CD14-positive monocyte (primary cell): ENCODE measurements around the gene PER1. TPM values are rescaled to one million over a fixed set of nuclear protein-coding genes. Genes with fewer than 3 reads are reported as not detected.
A peak's percentile ranks its signal among the peaks of the same experiment; 100 is the strongest.

Experiments used
- DNase-seq, 3 donors: peaks; one replicate each; pipeline ENCODE4 v3.0.0-alpha.2; 2011 to 2022
- H2AFZ ChIP-seq: 2 replicates; pipeline ENCODE4 v1.6.0; 2012; ENCODE audit warnings: mild to moderate bottlenecking, low read depth, low read length, inconsistent platforms; ENCODE audit not compliant: insufficient read depth, poor library complexity, severe bottlenecking
- H3K27ac ChIP-seq, 2 donors: 1 replicate in 1 of 2; 2 replicates in 1 of 2; pipeline ENCODE4 v1.5.1; 2012 to 2013; ENCODE audit warnings: low read length in 2 of 2, control low read depth in 1 of 2, inconsistent platforms in 1 of 2, low read depth in 1 of 2, mild to moderate bottlenecking in 1 of 2
- H3K27me3 ChIP-seq, 2 donors: one replicate each; pipeline versions ENCODE4 v1.6.0 to v1.6.1; 2011 to 2013; ENCODE audit warnings: low read length in 2 of 2; ENCODE audit not compliant: control insufficient read depth in 2 of 2, insufficient read depth in 2 of 2
- H3K36me3 ChIP-seq, 2 donors: replicated peaks in 1 of 2; 1 replicate in 1 of 2; 2 replicates in 1 of 2; pipeline versions ENCODE4 v1.5.1 to v1.6.1; 2012 to 2013; ENCODE audit warnings: low read length in 2 of 2, control low read depth in 1 of 2, inconsistent platforms in 1 of 2, mild to moderate bottlenecking in 1 of 2; ENCODE audit not compliant: insufficient read depth in 2 of 2, control insufficient read depth in 1 of 2
- H3K4me1 ChIP-seq, 2 donors: 1 replicate in 1 of 2; 2 replicates in 1 of 2; pipeline versions ENCODE4 v1.5.1 to v1.6.1; 2012 to 2013; ENCODE audit warnings: low read length in 2 of 2, control low read depth in 1 of 2, inconsistent platforms in 1 of 2, mild to moderate bottlenecking in 1 of 2, moderate library complexity in 1 of 2; ENCODE audit not compliant: insufficient read depth in 2 of 2, control insufficient read depth in 1 of 2
- H3K4me2 ChIP-seq: replicated peaks from 2 replicates; pipeline ENCODE3; 2012; ENCODE audit warnings: low read length, moderate library complexity, mild to moderate bottlenecking; ENCODE audit not compliant: poor library complexity, severe bottlenecking; ENCODE audit errors: extremely low read depth
- H3K4me3 ChIP-seq, 3 experiments: fragments of 200-600 bp in 1 of 3; sonication (generic) in 1 of 3; replicated peaks in 1 of 3; 1 replicate in 2 of 3; 2 replicates in 1 of 3; pipeline ENCODE4 v1.5.1; 2011 to 2013; ENCODE audit warnings: low read length in 3 of 3, mild to moderate bottlenecking in 3 of 3, control low read depth in 2 of 3, low read depth in 2 of 3, inconsistent platforms in 1 of 3, moderate library complexity in 1 of 3
- H3K79me2 ChIP-seq: 2 replicates; pipeline ENCODE4 v1.6.0; 2012; ENCODE audit warnings: mild to moderate bottlenecking, control low read depth, inconsistent platforms, low read length, moderate library complexity; ENCODE audit not compliant: insufficient read depth
- H3K9ac ChIP-seq: 2 replicates; pipeline ENCODE4 v1.6.0; 2017; ENCODE audit warnings: low read length, mild to moderate bottlenecking; ENCODE audit not compliant: insufficient read depth, poor library complexity, severe bottlenecking
- H3K9me3 ChIP-seq, 2 donors: replicated peaks in 1 of 2; 1 replicate in 1 of 2; 2 replicates in 1 of 2; pipeline versions ENCODE4 v1.5.1 to v1.6.1; 2012 to 2013; ENCODE audit warnings: low read length in 2 of 2, control low read depth in 1 of 2; ENCODE audit not compliant: control insufficient read depth in 1 of 2, insufficient read depth in 1 of 2
- H4K20me1 ChIP-seq: 2 replicates; pipeline ENCODE4 v1.6.0; 2012; ENCODE audit warnings: mild to moderate bottlenecking, low read length, control low read depth, moderate library complexity; ENCODE audit not compliant: insufficient read depth
- H3K27ac Mint-ChIP-seq, 7 donors: one replicate each; pipeline ENCODE4 v1.8.0; 2020; ENCODE audit warnings: mild to moderate bottlenecking in 7 of 7, mixed read lengths in 7 of 7, moderate library complexity in 6 of 7, inconsistent platforms in 2 of 7
- H3K27me3 Mint-ChIP-seq, 3 donors: one replicate each; pipeline ENCODE4 v1.8.0; 2021 to 2022; ENCODE audit warnings: low read depth in 3 of 3, mild to moderate bottlenecking in 3 of 3, mixed read lengths in 3 of 3, moderate library complexity in 3 of 3, inconsistent platforms in 1 of 3
- H3K36me3 Mint-ChIP-seq, 2 donors: one replicate each; pipeline ENCODE4 v1.8.0; 2020; ENCODE audit warnings: mixed read lengths in 2 of 2, inconsistent platforms in 1 of 2, mild to moderate bottlenecking in 1 of 2
- H3K4me1 Mint-ChIP-seq: one replicate; pipeline ENCODE4 v1.8.0; 2020; ENCODE audit warnings: mild to moderate bottlenecking, mixed read lengths
- H3K4me3 Mint-ChIP-seq, 2 donors: one replicate each; pipeline ENCODE4 v1.8.0; 2020; ENCODE audit warnings: mild to moderate bottlenecking in 2 of 2, mixed read lengths in 2 of 2, moderate library complexity in 1 of 2
- H3K9me3 Mint-ChIP-seq, 7 donors: one replicate each; pipeline ENCODE4 v1.8.0; 2020 to 2022; ENCODE audit warnings: mixed read lengths in 7 of 7, mild to moderate bottlenecking in 6 of 7, moderate library complexity in 6 of 7, inconsistent platforms in 2 of 7
- CTCF ChIP-seq: fragments of 200-600 bp; IDR thresholded peaks from one replicate; pipeline ENCODE4 v1.8.0; 2022; ENCODE audit warnings: antibody characterized with exemption, mild to moderate bottlenecking
- WGBS: methylation state at CpG from one replicate; pipeline ENCODE4 v1.1.5; 2013; ENCODE audit warnings: missing lambda C conversion rate; ENCODE audit not compliant: insufficient coverage; 5-methylcytosine and 5-hydroxymethylcytosine counted together
- intact Hi-C, 2 donors: fragments of 100-400 bp; cut with micrococcal nuclease; formaldehyde crosslinking; loops; one replicate each; pipeline versions ENCODE4 v1.15.0 to v1.15.1; 2023
- polyA plus RNA-seq, 3 donors: library from polyadenylated mRNA; depleted of rRNA in 1 of 3; unstranded in 2 of 3; stranded (reverse) in 1 of 3; fragments of 300-500 nt in 2 of 3; fragments of >200 nt in 1 of 3; fragmentation: Illumina TruSeq in 2 of 3; gene quantifications; 1 replicate in 2 of 3; 2 replicates in 1 of 3; pipeline ENCODE4 v1.2.3, GENCODE V29; 2012 to 2021

Gene PER1
- polyA plus RNA-seq, 3 donors = 5.6 to 457 (median 9.6) TPM

GRCh38 chr17:8188263-8188839 is 36.1 kb upstream of the PER1 start:
- no peak for TF ChIP-seq CTCF
- 35% methylated on average over 3 of the region's 12 CpGs for WGBS
- peak overlapping the region; percentile 79 for H3K9ac ChIP-seq

GRCh38 chr17:8187517-8188262 is 35.5 kb upstream of the PER1 start:
- Mint-ChIP-seq H3K27ac (no peak overlapping the region), H3K9me3 (peaks cover 0 to 3% (median 0%) of the 10 kb centered on the region in 7 donors), H3K4me3 (no peak overlapping the region), H3K4me1 (peaks cover 13% of the 10 kb centered on the region), H3K27me3 (peaks cover 2 to 8% (median 4%) of the 10 kb centered on the region in 3 donors), H3K36me3 (no peaks in the 10 kb centered on the region)
- H3K27me3 ChIP-seq = no peaks in the 10 kb centered on the region
- H3K79me2 ChIP-seq = peaks cover 23% of the 10 kb centered on the region
- peak overlapping the region; percentile 96 for H3K4me2 ChIP-seq
- 1% methylated on average over 19 of the region's 25 CpGs for WGBS
- H3K4me3 ChIP-seq = peak overlapping the region; percentile 51 to 90 (median 63)
- H2AFZ ChIP-seq = no peak overlapping the region
- peaks cover 62 to 73% of the 10 kb centered on the region in 2 donors for H3K4me1 ChIP-seq
- peak overlapping the region; percentile 46 to 61 for H3K27ac ChIP-seq
- H3K36me3 ChIP-seq = no peaks in the 10 kb centered on the region
- no peaks in the 10 kb centered on the region for H3K9me3 ChIP-seq
- no peak for TF ChIP-seq CTCF
- no peak overlapping the region for H3K9ac ChIP-seq
- H4K20me1 ChIP-seq = peaks cover 28% of the 10 kb centered on the region
- intact Hi-C loops = loop anchor here (2.0 to 10.0 kb wide), 5 partner anchors 33 to 69 kb away; partner anchors contain the start of genes ALOXE3 (in 1 of the 2), CTC1 (in 1 of the 2), HES7 (in 1 of the 2) and PER1 (in 1 of the 2)
- DNase-seq = peak; percentile 87 to 94 (median 92)

More at GRCh38 chr17:8188263-8188839, 36.1 kb upstream of the PER1 start:
- H3K4me3 Mint-ChIP-seq = no peak overlapping the region
- Histone ChIP-seq H2AFZ (peak overlapping the region; percentile 85), H3K79me2 (peaks cover 23% of the 10 kb centered on the region), H3K27me3 (no peaks in the 10 kb centered on the region), H3K4me2 (peak overlapping the region; percentile 96), H3K4me3 (peak overlapping the region; percentile 82 to 90 (median 87)), H3K9me3 (no peaks in the 10 kb centered on the region), H4K20me1 (peaks cover 28% of the 10 kb centered on the region), H3K36me3 (no peaks in the 10 kb centered on the region), H3K4me1 (peaks cover 65 to 76% of the 10 kb centered on the region in 2 donors), H3K27ac (peak overlapping the region; percentile 37 to 78)
- peaks cover 13% of the 10 kb centered on the region for H3K4me1 Mint-ChIP-seq
- peak overlapping the region in 2 of 7 donors; percentile 37 to 49 for H3K27ac Mint-ChIP-seq
- peaks cover 2 to 7% (median 4%) of the 10 kb centered on the region in 3 donors for H3K27me3 Mint-ChIP-seq
- intact Hi-C loops = loop anchor here (5.0 to 10.0 kb wide), 3 partner anchors 36 to 66 kb away; partner anchors contain the start of genes CTC1 (in 1 of the 2), HES7 (in 1 of the 2), PER1 (in 1 of the 2) and PFAS (in 1 of the 2)
- H3K9me3 Mint-ChIP-seq = peaks cover 0 to 3% (median 0%) of the 10 kb centered on the region in 7 donors
- DNase-seq = no peak
- no peaks in the 10 kb centered on the region for H3K36me3 Mint-ChIP-seq
